Transverse colon (tissue), 4 donors: ENCODE results near the gene PTPRN2. TPM values are rescaled to one million over a fixed set of nuclear protein-coding genes. Genes with fewer than 3 reads are reported as not detected.
A peak's percentile ranks its signal among the peaks of the same experiment; 100 is the strongest.

Source experiments
- DNase-seq: peaks from one replicate; pipeline ENCODE4 v3.0.0-alpha.2; 2019
- H3K27ac ChIP-seq, 4 donors: fragments of 200-600 bp; sonication (generic); 2 replicates each; pipeline ENCODE4 v1.5.1; 2016 to 2018; ENCODE audit warnings: inconsistent platforms in 4 of 4
- H3K27me3 ChIP-seq: fragments of 200-600 bp; sonication (generic); 2 replicates; pipeline ENCODE4 v1.5.1; 2017; ENCODE audit warnings: inconsistent platforms
- H3K36me3 ChIP-seq, 4 donors: fragments of 200-600 bp; sonication (generic); 2 replicates each; pipeline ENCODE4 v1.5.1; 2017 to 2019; ENCODE audit warnings: inconsistent platforms in 4 of 4
- H3K4me1 ChIP-seq, 4 donors: fragments of 200-600 bp; sonication (generic); 2 replicates each; pipeline ENCODE4 v1.5.1; 2017 to 2020; ENCODE audit warnings: inconsistent platforms in 4 of 4
- H3K4me3 ChIP-seq, 4 donors: fragments of 200-600 bp; sonication (generic); 1 replicate in 1 of 4; 2 replicates in 3 of 4; pipeline versions ENCODE4 v1.5.1 to v1.6.1; 2017 to 2019; ENCODE audit warnings: inconsistent platforms in 4 of 4
- H3K9me3 ChIP-seq, 2 donors: fragments of 200-600 bp; sonication (generic); 2 replicates each; pipeline ENCODE4 v1.5.1; 2017 to 2019; ENCODE audit warnings: inconsistent platforms in 2 of 2
- EP300 ChIP-seq: sonication (generic); formaldehyde crosslinking; IDR thresholded peaks from one replicate; pipeline ENCODE4 v1.6.1; 2017; ENCODE audit warnings: antibody characterized with exemption, low read depth
- POLR2A ChIP-seq: fragments of 450-650 bp; IDR thresholded peaks from one replicate; pipeline ENCODE4 v1.6.1; 2016; ENCODE audit warnings: antibody characterized with exemption, mild to moderate bottlenecking, moderate library complexity
- POLR2AphosphoS5 ChIP-seq, 3 donors: sonication (generic); formaldehyde crosslinking; IDR thresholded peaks; one replicate each; pipeline ENCODE4 v1.6.1; 2016; ENCODE audit warnings: antibody characterized with exemption in 3 of 3
- WGBS, 2 donors: methylation state at CpG; one replicate each; pipeline ENCODE4 v1.1.5; 2018; ENCODE audit warnings: low coverage in 1 of 2; 5-methylcytosine and 5-hydroxymethylcytosine counted together
- in situ Hi-C, 4 donors: fragments of 200-750 bp; cut with MboI; loops; one replicate each; pipeline versions ENCODE4 v1.15.0 to v1.15.1; 2017; ENCODE audit warnings: low sequenced_read_pairs in 3 of 4, low pct_ligation_motif_present in 1 of 4, low pct_unique_long_range_greater_than_20kb in 1 of 4
- intact Hi-C: fragments of 100-400 bp; cut with DNase I; formaldehyde crosslinking; loops from one replicate; pipeline ENCODE4 v1.15.1; 2023; ENCODE audit warnings: low total_unique reads
- total RNA-seq, 4 donors: library from RNA; depleted of rRNA; stranded (reverse); fragments of >200 nt; gene quantifications; one replicate each; pipeline ENCODE4 v1.1.0, GENCODE V29; 2016
- TF ChIP-seq, protein P1 (sequence below), 5 experiments: fragments of 200-600 bp in 3 of 5; fragments of 450-650 bp in 2 of 5; sonication (generic) in 3 of 5; IDR thresholded peaks; 1 replicate in 2 of 5; 2 replicates in 3 of 5; pipeline ENCODE4 v1.5.1; 2016 to 2017; ENCODE audit warnings: antibody characterized with exemption in 5 of 5, inconsistent platforms in 3 of 5, mild to moderate bottlenecking in 2 of 5, moderate library complexity in 1 of 5

Gene PTPRN2
- total RNA-seq, 4 donors from 2014 or later: 15.4 to 31.1 (median 21.8) TPM

GRCh38 chr7:158431055-158431940, 156.3 kb downstream of the PTPRN2 start:
- in situ Hi-C loops: no loop called here
- TF ChIP-seq POLR2AphosphoS5 (IDR thresholded peaks at IDR 0.05): no peak
- TF ChIP-seq EP300: no peak
- no peak for TF ChIP-seq POLR2A
- TF ChIP-seq, protein P1, sequence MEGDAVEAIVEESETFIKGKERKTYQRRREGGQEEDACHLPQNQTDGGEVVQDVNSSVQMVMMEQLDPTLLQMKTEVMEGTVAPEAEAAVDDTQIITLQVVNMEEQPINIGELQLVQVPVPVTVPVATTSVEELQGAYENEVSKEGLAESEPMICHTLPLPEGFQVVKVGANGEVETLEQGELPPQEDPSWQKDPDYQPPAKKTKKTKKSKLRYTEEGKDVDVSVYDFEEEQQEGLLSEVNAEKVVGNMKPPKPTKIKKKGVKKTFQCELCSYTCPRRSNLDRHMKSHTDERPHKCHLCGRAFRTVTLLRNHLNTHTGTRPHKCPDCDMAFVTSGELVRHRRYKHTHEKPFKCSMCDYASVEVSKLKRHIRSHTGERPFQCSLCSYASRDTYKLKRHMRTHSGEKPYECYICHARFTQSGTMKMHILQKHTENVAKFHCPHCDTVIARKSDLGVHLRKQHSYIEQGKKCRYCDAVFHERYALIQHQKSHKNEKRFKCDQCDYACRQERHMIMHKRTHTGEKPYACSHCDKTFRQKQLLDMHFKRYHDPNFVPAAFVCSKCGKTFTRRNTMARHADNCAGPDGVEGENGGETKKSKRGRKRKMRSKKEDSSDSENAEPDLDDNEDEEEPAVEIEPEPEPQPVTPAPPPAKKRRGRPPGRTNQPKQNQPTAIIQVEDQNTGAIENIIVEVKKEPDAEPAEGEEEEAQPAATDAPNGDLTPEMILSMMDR (IDR thresholded peaks at IDR 0.05): no peak
- Histone ChIP-seq H3K4me1 (peaks cover 9 to 22% (median 18%) of the 10 kb centered on the region in 4 donors), H3K4me3 (no peak overlapping the region), H3K27ac (peak overlapping the region; percentile 76 to 85 (median 82)), H3K36me3 (no peaks in the 10 kb centered on the region), H3K27me3 (no peaks in the 10 kb centered on the region), H3K9me3 (no peaks in the 10 kb centered on the region)
- intact Hi-C loops: no loop called here
- 81% methylated on average over 9 of the region's 12 CpGs; no CpG with 5 or more reads in 1 of the 2 donors for WGBS, 2 donors
- DNase-seq: no peak

GRCh38 chr7:158430308-158431034, 157.2 kb downstream of the PTPRN2 start:
- intact Hi-C loops: no loop called here
- Histone ChIP-seq H3K27me3 (no peaks in the 10 kb centered on the region), H3K36me3 (no peaks in the 10 kb centered on the region), H3K4me3 (no peak overlapping the region), H3K4me1 (peaks cover 9 to 22% (median 18%) of the 10 kb centered on the region in 4 donors), H3K27ac (peak overlapping the region; percentile 76 to 85 (median 82)), H3K9me3 (no peaks in the 10 kb centered on the region)
- no peak for DNase-seq
- in situ Hi-C loops: no loop called here
- TF ChIP-seq, protein P1 (IDR thresholded peaks at IDR 0.05): no peak
- TF ChIP-seq POLR2A (no peak), POLR2AphosphoS5 (IDR thresholded peaks at IDR 0.05) (no peak), EP300 (no peak)
- 80 to 85% methylated on average over 5 to 22 of the region's 22 CpGs for WGBS, 2 donors

DNA sequence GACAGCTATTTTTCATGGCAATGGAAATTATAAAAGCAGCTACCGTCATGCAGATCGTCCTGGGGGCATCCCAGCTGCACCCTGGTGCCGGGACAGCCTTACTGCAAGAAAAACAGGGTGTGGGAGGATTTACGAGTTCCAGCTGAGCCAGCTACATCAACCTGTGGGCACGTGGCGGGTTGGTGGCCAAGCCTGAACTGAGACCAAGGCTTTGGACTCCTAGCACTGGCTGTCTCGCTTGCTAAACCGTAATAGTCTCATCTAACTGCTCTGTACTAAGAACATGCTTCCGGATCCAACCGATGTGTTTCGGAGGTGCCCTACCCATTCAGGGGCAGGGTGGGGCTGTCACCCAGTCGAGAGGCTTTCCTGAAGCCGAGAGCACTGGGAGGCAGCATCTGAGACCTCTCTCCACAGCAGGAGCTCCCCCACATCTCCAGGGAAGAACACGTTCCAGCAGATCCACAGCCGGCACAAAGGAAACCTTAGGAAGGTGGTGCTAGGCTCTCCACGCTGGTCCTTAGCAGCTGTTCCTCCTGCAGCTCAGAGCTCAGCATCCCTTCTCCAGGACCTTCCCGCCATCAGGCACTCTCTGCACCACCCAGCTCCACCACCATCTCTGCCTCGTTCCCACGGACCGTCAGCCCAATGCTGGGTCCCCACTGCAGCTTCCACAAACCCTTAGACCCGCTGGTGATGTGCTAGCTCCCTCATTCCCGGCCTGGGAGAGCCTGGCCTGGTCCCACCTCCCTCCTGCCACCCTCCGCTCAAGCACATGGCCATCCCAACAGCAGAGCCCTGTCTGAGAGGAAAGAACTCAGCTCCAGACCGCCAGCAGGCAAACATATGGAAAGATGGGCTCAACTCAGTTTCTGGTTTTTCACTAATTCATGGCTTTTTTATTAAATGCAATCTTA, 158.5 kb downstream of the PTPRN2 start:
- in situ Hi-C loops (no loop called here), intact Hi-C loops (loop anchor here (1.0 kb wide), 1 partner anchor 30 kb away; no protein-coding TSS in a partner anchor)
- 74% methylated on average over 24 of the region's 24 CpGs; no CpG with 5 or more reads in 1 of the 2 donors for WGBS, 2 donors
- Histone ChIP-seq H3K4me1 (peaks cover 9 to 22% (median 18%) of the 10 kb centered on the region in 4 donors), H3K27ac (no peak overlapping the region), H3K27me3 (no peaks in the 10 kb centered on the region), H3K36me3 (no peaks in the 10 kb centered on the region), H3K9me3 (no peaks in the 10 kb centered on the region), H3K4me3 (no peak overlapping the region)
- no peak for DNase-seq
- TF ChIP-seq EP300 (no peak), POLR2AphosphoS5 (IDR thresholded peaks at IDR 0.05) (no peak), POLR2A (no peak)
- TF ChIP-seq, protein P1 (IDR thresholded peaks at IDR 0.05): no peak
